Transverse colon (tissue), 4 donors: ENCODE data around the gene STBD1.

Source experiments
- CTCF ChIP-seq, 5 experiments: fragments of 200-600 bp in 3 of 5; fragments of 450-650 bp in 2 of 5; sonication (generic) in 3 of 5; IDR thresholded peaks; 1 replicate in 2 of 5; 2 replicates in 3 of 5; pipeline ENCODE4 v1.5.1; 2016 to 2017; ENCODE audit warnings: antibody characterized with exemption in 5 of 5, inconsistent platforms in 3 of 5, mild to moderate bottlenecking in 2 of 5, moderate library complexity in 1 of 5
- EP300 ChIP-seq: sonication (generic); formaldehyde crosslinking; IDR thresholded peaks from one replicate; pipeline ENCODE4 v1.6.1; 2017; ENCODE audit warnings: antibody characterized with exemption, low read depth
- POLR2A ChIP-seq: fragments of 450-650 bp; IDR thresholded peaks from one replicate; pipeline ENCODE4 v1.6.1; 2016; ENCODE audit warnings: antibody characterized with exemption, mild to moderate bottlenecking, moderate library complexity
- POLR2AphosphoS5 ChIP-seq, 3 donors: sonication (generic); formaldehyde crosslinking; IDR thresholded peaks; one replicate each; pipeline ENCODE4 v1.6.1; 2016; ENCODE audit warnings: antibody characterized with exemption in 3 of 3

- no peak for TF ChIP-seq CTCF (IDR thresholded peaks at IDR 0.05)
- TF ChIP-seq POLR2A, result no peak
- no peak for TF ChIP-seq POLR2AphosphoS5 (IDR thresholded peaks at IDR 0.05)
- TF ChIP-seq EP300, result no peak
These were observed 15.7 kb downstream of the STBD1 start for GRCh38 chr4:76322236-76322635.
